Loucy (cell line): ENCODE data around the gene PNPLA4.

Source experiments
- H2AFZ ChIP-seq: fragments of 200-600 bp; sonication (generic); 2 replicates; pipeline ENCODE4 v1.6.0; 2016; ENCODE audit warnings: antibody characterized with exemption, mild to moderate bottlenecking, low read length, moderate library complexity
- H3F3A ChIP-seq: fragments of 200-600 bp; 2 replicates; pipeline ENCODE4 v1.6.0; 2016; ENCODE audit warnings: antibody characterized with exemption, low read depth, mild to moderate bottlenecking
- H3K27me3 ChIP-seq: fragments of 200-600 bp; sonication (generic); 2 replicates; pipeline ENCODE4 v1.6.1; 2014; ENCODE audit warnings: low read length, mild to moderate bottlenecking; ENCODE audit not compliant: insufficient read depth, poor library complexity, severe bottlenecking
- H3K36me3 ChIP-seq: fragments of 200-600 bp; sonication (generic); 2 replicates; pipeline ENCODE4 v1.6.1; 2016; ENCODE audit warnings: low read length; ENCODE audit not compliant: insufficient read depth
- H3K4me1 ChIP-seq: fragments of 200-600 bp; sonication (generic); 2 replicates; pipeline ENCODE4 v1.5.1; 2014; ENCODE audit warnings: low read length, mild to moderate bottlenecking; ENCODE audit not compliant: insufficient read depth, poor library complexity, severe bottlenecking
- H3K4me2 ChIP-seq: fragments of 200-600 bp; sonication (generic); 2 replicates; pipeline ENCODE4 v1.6.0; 2014; ENCODE audit warnings: antibody characterized with exemption, low read length, low read depth, mild to moderate bottlenecking; ENCODE audit not compliant: poor library complexity, severe bottlenecking
- H3K4me3 ChIP-seq: fragments of 200-600 bp; sonication (generic); 2 replicates; pipeline ENCODE4 v1.5.1; 2014; ENCODE audit warnings: low read length, mild to moderate bottlenecking, mixed read lengths; ENCODE audit not compliant: poor library complexity, severe bottlenecking
- H3K79me2 ChIP-seq: fragments of 200-600 bp; sonication (generic); 2 replicates; pipeline ENCODE4 v1.6.1; 2014; ENCODE audit warnings: low read length; ENCODE audit not compliant: insufficient read depth
- H3K9ac ChIP-seq: fragments of 200-600 bp; sonication (generic); 2 replicates; pipeline ENCODE4 v1.6.0; 2014; ENCODE audit warnings: mild to moderate bottlenecking, low read depth, low read length, moderate library complexity; ENCODE audit not compliant: poor library complexity, severe bottlenecking
- H3K9me2 ChIP-seq: fragments of 200-600 bp; sonication (generic); replicated peaks from 2 replicates; pipeline ENCODE4 v1.6.1; 2016; ENCODE audit warnings: low read depth, low read length, mixed read lengths
- H3K9me3 ChIP-seq: fragments of 200-600 bp; sonication (generic); 2 replicates; pipeline ENCODE4 v1.6.1; 2014; ENCODE audit warnings: mild to moderate bottlenecking, antibody characterized with exemption, low read length, low read depth; ENCODE audit not compliant: insufficient read depth
- H4K20me1 ChIP-seq: fragments of 200-600 bp; sonication (generic); 2 replicates; pipeline ENCODE4 v1.6.0; 2014; ENCODE audit warnings: antibody characterized with exemption, low read length, mild to moderate bottlenecking; ENCODE audit not compliant: insufficient read depth, poor library complexity, severe bottlenecking
- EZH2phosphoT487 ChIP-seq: fragments of 200-600 bp; IDR thresholded peaks from 2 replicates; pipeline ENCODE4 v1.6.1; 2018; ENCODE audit warnings: antibody characterized with exemption, mild to moderate bottlenecking, moderate library complexity, borderline replicate concordance
- TF ChIP-seq, protein P1 (sequence below): fragments of 200-600 bp; sonication (generic); conservative IDR thresholded peaks from 2 replicates; pipeline ENCODE4 v1.5.1; 2014; ENCODE audit warnings: mild to moderate bottlenecking, antibody characterized with exemption, low read length

The PNPLA4 gene

DNA sequence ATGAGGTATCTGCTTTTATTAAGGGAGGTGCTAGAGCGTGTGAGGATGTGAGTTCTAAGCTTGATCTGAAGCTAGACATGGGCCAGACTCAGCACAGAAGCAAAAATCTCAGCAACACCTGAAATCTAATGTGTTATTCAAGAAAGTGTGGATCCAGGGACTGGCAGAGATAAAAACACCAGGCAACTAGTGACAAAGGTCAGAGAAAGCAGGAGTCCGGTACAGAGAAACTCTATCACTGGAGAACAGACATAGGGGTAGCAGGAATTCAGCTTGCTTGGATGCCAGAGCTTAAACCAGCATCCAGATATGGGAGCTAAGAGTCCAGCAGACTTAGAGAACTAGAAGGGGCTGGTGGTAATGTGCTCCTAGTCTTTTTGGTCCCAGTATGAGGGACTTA lies 50.3 kb downstream of the PNPLA4 start:
- Histone ChIP-seq H2AFZ (no peak overlapping the region), H3F3A (no peaks in the 10 kb centered on the region), H3K79me2 (no peaks in the 10 kb centered on the region), H3K27me3 (no peaks in the 10 kb centered on the region), H3K9me3 (no peaks in the 10 kb centered on the region), H3K4me2 (no peak overlapping the region), H4K20me1 (no peaks in the 10 kb centered on the region), H3K9ac (no peak overlapping the region), H3K4me1 (no peaks in the 10 kb centered on the region), H3K4me3 (no peak overlapping the region), H3K36me3 (no peaks in the 10 kb centered on the region), H3K9me2 (no peaks in the 10 kb centered on the region)
- TF ChIP-seq EZH2phosphoT487: no peak
- TF ChIP-seq, protein P1, sequence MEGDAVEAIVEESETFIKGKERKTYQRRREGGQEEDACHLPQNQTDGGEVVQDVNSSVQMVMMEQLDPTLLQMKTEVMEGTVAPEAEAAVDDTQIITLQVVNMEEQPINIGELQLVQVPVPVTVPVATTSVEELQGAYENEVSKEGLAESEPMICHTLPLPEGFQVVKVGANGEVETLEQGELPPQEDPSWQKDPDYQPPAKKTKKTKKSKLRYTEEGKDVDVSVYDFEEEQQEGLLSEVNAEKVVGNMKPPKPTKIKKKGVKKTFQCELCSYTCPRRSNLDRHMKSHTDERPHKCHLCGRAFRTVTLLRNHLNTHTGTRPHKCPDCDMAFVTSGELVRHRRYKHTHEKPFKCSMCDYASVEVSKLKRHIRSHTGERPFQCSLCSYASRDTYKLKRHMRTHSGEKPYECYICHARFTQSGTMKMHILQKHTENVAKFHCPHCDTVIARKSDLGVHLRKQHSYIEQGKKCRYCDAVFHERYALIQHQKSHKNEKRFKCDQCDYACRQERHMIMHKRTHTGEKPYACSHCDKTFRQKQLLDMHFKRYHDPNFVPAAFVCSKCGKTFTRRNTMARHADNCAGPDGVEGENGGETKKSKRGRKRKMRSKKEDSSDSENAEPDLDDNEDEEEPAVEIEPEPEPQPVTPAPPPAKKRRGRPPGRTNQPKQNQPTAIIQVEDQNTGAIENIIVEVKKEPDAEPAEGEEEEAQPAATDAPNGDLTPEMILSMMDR: no peak

DNA sequence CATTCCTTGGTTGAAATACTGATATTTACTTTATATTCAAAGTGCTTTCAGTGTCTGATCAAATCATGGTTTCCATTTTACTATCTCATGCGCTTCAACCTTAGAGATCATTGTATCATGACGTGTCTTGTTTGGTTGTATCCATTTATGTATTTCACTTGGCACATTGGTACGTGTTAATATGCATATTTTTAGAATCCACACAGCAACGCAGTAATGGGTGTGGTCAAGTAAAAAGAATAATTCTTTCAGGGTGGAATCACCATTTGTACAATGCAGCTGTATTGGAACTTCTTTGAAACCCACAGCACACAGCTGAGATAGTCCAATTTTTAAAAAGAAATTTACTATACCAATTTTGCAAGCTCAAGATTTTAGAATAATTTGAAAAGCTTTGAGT lies 55.2 kb downstream of the PNPLA4 start:
- no peaks in the 10 kb centered on the region for H3K9me2 ChIP-seq
- H3K4me2 ChIP-seq: no peak overlapping the region
- no peaks in the 10 kb centered on the region for H3K27me3 ChIP-seq
- no peak overlapping the region for H3K9ac ChIP-seq
- no peak overlapping the region for H3K4me3 ChIP-seq
- no peaks in the 10 kb centered on the region for H3K9me3 ChIP-seq
- no peaks in the 10 kb centered on the region for H3K4me1 ChIP-seq
- H2AFZ ChIP-seq: no peak overlapping the region
- no peaks in the 10 kb centered on the region for H3K36me3 ChIP-seq
- TF ChIP-seq, protein P1: no peak
- no peak for TF ChIP-seq EZH2phosphoT487
- H3F3A ChIP-seq: no peaks in the 10 kb centered on the region
- H3K79me2 ChIP-seq: no peaks in the 10 kb centered on the region
- H4K20me1 ChIP-seq: no peaks in the 10 kb centered on the region

DNA sequence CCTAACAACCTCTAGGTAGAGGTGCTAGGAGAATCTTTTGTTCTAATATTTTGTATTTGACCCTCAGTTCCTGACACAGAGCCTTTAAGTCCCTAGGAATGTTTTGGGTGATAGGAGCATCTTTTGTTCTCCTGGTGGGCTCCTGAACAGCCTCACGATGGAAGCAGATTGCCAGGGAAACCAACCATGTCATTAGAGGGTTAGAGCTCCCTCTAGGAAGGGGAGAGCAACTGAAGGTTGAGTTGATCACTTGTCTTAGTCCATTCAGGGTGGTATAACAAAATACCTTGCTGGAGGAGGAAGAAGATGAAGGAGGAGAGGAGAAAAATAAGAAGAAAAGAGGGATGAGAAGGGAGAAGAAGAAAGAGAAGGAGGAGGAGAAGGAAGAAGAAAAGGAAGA lies 75.0 kb downstream of the PNPLA4 start:
- Histone ChIP-seq H2AFZ (no peak overlapping the region), H3F3A (no peaks in the 10 kb centered on the region), H3K4me3 (no peak overlapping the region), H3K27me3 (no peaks in the 10 kb centered on the region), H3K4me2 (no peak overlapping the region), H3K79me2 (no peaks in the 10 kb centered on the region), H3K9ac (no peak overlapping the region), H3K4me1 (no peaks in the 10 kb centered on the region), H4K20me1 (no peaks in the 10 kb centered on the region), H3K36me3 (no peaks in the 10 kb centered on the region), H3K9me2 (no peaks in the 10 kb centered on the region), H3K9me3 (no peaks in the 10 kb centered on the region)
- no peak for TF ChIP-seq EZH2phosphoT487
- TF ChIP-seq, protein P1: no peak
